Panc1 (cell line): Measurements from ENCODE around the gene FBXL2.

Experiments used
- POLR2AphosphoS5 ChIP-seq: IDR thresholded peaks from 2 replicates; pipeline ENCODE4 v1.6.1; 2012; ENCODE audit warnings: mild to moderate bottlenecking, low read depth, low read length, moderate library complexity
- REST ChIP-seq, 2 experiments: IDR thresholded peaks; 2 replicates each; pipeline ENCODE4 v1.6.1; 2011 to 2012; ENCODE audit warnings: low read depth in 2 of 2, control low read depth in 1 of 2, low read length in 1 of 2, mild to moderate bottlenecking in 1 of 2, moderate library complexity in 1 of 2; ENCODE audit not compliant: insufficient read depth in 1 of 2
- SIN3A ChIP-seq: IDR thresholded peaks from 2 replicates; pipeline ENCODE4 v1.6.1; 2012; ENCODE audit warnings: low read depth, mild to moderate bottlenecking, low read length, moderate library complexity, borderline replicate concordance; ENCODE audit not compliant: insufficient read depth
- TCF7L2 ChIP-seq: IDR thresholded peaks from 2 replicates; pipeline ENCODE4 v1.6.1; 2011; ENCODE audit warnings: mild to moderate bottlenecking, low read depth, low read length, inconsistent platforms
- TF ChIP-seq, protein P1 (sequence below): fragments of 450-650 bp; IDR thresholded peaks from 2 replicates; pipeline ENCODE4 v1.5.1; 2017; ENCODE audit warnings: mild to moderate bottlenecking

DNA sequence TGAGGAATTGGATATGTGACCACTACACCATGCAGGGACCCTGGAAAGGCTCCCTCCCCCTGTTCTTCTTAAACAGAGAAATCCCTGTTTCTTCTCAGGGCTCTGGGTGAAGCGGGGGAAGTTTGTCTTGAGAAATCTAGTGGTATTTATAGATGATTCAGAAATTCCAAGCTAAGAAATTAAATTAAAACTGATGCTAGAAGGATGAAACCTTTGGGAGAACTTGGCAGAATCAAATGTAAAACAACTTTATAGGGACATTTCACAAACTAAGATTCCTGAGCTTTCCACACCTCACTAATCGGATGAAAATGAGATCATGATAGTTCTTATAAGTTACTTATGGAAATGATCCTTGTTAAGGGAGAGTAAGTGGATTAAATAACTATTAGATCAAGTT, 54.2 kb downstream of the FBXL2 start:
- TF ChIP-seq, protein P1, sequence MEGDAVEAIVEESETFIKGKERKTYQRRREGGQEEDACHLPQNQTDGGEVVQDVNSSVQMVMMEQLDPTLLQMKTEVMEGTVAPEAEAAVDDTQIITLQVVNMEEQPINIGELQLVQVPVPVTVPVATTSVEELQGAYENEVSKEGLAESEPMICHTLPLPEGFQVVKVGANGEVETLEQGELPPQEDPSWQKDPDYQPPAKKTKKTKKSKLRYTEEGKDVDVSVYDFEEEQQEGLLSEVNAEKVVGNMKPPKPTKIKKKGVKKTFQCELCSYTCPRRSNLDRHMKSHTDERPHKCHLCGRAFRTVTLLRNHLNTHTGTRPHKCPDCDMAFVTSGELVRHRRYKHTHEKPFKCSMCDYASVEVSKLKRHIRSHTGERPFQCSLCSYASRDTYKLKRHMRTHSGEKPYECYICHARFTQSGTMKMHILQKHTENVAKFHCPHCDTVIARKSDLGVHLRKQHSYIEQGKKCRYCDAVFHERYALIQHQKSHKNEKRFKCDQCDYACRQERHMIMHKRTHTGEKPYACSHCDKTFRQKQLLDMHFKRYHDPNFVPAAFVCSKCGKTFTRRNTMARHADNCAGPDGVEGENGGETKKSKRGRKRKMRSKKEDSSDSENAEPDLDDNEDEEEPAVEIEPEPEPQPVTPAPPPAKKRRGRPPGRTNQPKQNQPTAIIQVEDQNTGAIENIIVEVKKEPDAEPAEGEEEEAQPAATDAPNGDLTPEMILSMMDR, result no peak
- no peak for TF ChIP-seq POLR2AphosphoS5
- no peak for TF ChIP-seq SIN3A
- no peak for TF ChIP-seq REST (IDR thresholded peaks at IDR 0.05; ENCODE audit: insufficient read depth in 1 of 2, low read depth in 2 of 2, low read length in 1 of 2)
- no peak for TF ChIP-seq TCF7L2
